Peyer's patch (tissue), 4 donors: Measurements from ENCODE around the gene SLC5A9.

Experiments
- POLR2A ChIP-seq, 2 donors: fragments of 450-650 bp; IDR thresholded peaks; one replicate each; pipeline ENCODE4 v1.5.1; 2017; ENCODE audit warnings: antibody characterized with exemption in 2 of 2, mild to moderate bottlenecking in 2 of 2, moderate library complexity in 2 of 2
- TF ChIP-seq, protein P1 (sequence below), 6 experiments: fragments of 450-650 bp in 4 of 6; fragments of 200-600 bp in 2 of 6; sonication (generic) in 1 of 6; IDR thresholded peaks; one replicate each; pipeline ENCODE4 v1.5.1; 2017 to 2019; ENCODE audit warnings: antibody characterized with exemption in 6 of 6, mild to moderate bottlenecking in 3 of 6, moderate library complexity in 1 of 6

DNA sequence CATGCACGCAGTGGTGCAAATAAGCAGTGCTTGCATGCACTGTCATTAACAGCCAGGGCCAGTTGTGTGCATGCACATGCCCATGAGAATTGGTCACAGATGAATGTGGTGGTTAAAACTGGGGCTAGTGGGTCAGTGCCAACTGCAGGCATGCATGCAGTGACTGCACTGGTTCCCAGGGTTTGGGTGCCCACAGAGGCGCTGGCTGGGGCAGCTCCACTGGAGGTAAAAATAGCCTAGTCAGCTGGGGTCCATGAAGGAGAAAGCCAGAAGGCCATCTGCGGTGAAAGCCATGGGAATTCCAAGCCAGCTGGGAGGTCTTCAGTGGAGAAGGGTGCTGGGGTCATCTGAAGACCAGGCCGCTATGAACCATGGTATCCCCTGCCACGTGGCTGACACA lies 70.2 kb downstream of the SLC5A9 start:
- no peak for TF ChIP-seq POLR2A (IDR thresholded peaks at IDR 0.05)
- TF ChIP-seq, protein P1, sequence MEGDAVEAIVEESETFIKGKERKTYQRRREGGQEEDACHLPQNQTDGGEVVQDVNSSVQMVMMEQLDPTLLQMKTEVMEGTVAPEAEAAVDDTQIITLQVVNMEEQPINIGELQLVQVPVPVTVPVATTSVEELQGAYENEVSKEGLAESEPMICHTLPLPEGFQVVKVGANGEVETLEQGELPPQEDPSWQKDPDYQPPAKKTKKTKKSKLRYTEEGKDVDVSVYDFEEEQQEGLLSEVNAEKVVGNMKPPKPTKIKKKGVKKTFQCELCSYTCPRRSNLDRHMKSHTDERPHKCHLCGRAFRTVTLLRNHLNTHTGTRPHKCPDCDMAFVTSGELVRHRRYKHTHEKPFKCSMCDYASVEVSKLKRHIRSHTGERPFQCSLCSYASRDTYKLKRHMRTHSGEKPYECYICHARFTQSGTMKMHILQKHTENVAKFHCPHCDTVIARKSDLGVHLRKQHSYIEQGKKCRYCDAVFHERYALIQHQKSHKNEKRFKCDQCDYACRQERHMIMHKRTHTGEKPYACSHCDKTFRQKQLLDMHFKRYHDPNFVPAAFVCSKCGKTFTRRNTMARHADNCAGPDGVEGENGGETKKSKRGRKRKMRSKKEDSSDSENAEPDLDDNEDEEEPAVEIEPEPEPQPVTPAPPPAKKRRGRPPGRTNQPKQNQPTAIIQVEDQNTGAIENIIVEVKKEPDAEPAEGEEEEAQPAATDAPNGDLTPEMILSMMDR (IDR thresholded peaks at IDR 0.05), result no peak
